ENCODE results near the gene RPL4.
"Not testable (repeated sequence)": the region's sequence is repeated elsewhere in the genome, so short reads cannot be mapped to it uniquely, and the experiment has no call there.

The RPL4 gene
- 380 to 772 (median 607) reads per million in 17 experiments for total RNA-seq

DNA sequence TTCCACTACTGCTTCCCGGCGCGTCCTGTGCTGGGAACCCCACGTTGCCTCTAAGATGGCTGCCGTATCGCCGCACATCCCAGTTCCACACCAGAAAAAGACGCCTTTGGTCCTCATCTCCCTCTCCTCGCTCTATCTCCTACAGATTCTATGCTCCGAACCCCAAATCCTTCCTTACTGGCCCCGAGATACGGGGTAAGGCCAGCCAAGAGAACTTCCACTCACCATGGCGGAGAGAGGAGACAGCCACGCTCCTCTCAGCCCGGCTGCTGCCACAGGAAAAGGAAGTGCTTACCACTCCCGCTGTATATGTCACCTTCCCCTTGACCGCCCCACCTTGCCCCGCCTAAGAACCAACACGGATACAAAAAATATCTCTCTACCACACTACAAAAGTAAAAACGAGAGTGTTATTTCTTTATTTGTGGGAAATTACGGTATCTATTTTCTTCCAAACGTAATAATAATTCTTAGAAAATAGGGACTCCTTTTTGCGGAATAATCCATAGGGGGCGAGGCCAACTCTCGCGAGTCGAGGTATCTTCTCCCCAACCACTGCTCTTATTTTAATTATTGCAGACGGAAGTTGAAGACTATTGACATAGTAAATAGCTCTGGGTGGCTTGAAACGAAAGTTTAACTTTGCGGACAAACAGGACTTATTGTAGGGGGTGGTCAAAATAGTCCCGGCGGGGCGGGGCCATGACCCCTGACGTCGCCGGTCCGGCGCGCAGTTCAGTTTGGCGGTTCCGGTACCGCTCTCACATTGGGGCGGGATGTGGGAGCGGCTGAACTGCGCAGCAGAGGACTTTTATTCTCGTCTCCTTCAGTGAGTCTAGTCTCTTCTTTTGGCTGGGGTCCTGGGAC is at the start of gene RPL4, which contains the start of gene ZWILCH:
Gene RPL4 (minus strand): TSS at position 293 of the 867 bp plus-strand sequence. CDS start 65 bp downstream, at position 228.
Gene ZWILCH (plus strand): TSS at position 764 of the 867 bp plus-strand sequence. CDS start 13 bp downstream, at position 777.
- DNase-seq, result peak; percentile 90 to 93 (median 92)

DNA sequence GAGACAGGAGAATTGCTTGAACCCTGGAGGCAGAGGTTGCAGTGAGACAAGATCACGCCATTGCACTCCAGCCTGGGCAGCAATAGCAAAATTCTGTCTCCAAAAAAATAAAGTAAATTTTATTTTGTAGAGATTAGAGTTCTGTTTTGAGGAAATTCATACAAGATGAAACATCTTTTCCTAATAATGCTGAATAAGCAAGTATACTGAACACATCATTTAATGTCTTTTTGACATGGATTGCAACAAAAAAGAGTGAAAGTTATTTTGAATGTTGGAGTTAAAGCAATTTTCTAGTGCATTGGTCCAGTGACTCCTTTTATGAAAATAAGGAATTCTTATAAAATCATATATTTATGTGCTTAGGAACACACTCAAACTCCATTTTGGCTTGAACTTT is 40.6 kb upstream of the RPL4 start:
- no peak for DNase-seq

DNA sequence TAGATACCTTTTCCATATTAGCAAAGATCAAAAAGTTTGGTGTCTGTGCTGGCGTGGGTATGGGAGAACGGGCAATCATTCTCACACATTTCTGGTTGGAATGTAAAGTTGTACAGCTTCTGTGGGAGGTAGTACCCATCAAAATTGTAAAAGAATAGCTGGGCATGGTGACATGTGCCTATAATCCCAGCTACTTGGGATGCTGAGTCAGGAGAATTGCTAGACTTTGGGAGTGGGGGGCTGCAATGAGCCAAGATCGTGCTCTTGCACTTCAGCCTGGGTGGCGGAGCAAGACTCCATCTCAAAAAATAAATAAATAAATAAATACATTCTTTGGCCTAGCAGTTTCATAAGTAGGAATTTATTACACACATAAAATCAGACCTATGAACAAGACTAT is 38.2 kb upstream of the RPL4 start:
- DNase-seq, result no peak

DNA sequence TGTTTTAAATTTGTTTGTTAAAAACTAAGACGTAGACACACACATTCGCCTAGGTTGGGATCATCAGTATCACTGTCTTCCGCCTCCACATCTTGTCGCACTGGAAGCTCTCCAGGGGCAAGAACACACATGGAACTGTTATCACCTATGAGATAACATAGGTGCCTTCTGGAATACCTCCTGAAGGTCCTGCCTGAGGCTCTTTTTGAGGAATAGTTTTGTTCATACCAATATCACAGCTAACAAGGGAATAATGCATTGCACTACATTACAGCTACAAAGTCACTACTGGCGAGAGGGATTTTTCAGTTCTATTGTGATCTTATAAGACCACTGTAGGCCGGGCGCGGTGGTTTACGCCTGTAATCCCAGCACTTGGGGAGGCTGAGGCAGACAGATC is 30.4 kb upstream of the RPL4 start:
- DNase-seq, result no peak

DNA sequence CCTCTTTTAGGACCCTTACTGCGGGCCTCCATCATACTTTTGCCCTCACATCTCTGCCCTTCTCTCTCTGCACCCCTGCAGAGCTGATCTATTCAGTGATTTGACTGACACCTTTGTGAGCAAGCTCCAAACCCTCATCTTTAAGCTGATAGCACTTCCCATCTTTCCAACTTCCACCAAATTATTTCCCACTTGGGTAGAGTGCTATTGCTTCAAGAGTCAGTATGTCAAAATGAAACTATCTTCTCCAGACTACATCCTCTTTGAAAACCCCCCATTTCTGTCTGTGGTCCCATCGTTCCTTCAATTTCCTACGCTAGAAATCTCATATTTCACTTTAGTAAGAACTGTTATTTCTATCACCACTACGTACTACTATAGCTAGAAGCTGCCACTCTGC is 20.2 kb upstream of the RPL4 start:
- peak in 1 of 4 experiments; percentile 27 for DNase-seq

DNA sequence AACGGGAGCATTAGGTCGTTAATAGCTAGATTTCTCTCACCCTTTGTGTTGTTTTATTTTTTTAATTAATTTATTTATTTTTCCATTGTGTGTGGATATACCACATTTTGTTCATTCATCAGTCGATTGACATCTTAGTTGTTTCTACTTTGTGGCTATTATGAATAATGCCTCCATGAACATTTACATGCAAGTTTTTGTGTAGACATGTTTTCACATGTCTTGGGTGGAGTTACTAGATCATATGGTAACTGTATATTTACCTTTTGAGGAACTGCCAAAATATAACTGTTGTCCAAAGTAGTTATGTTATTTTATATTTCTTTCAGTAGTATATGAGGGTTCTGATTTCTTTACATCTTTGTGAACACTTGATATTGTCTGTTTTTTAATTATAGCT is 19.3 kb upstream of the RPL4 start:
- DNase-seq, result no peak

DNA sequence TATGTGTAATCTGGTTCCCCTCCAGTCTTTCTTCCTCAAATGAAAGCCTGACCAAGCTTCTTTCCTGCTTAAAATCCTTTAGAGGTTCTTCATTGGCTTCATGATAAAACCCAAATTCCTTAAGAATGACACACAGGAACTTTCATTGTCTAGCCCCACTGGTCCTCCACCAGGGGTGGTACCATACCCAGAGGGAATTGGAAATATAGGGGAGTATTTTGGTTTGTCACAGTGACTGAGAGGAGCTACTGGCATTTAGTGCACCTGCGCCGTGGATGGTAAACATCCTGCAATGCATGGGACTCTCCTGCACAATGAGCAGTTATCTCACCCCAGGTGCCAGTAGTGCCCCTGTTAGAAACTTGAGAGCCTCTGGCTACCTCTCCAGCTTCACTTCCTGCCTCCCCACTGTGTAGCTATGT is 11.3 kb upstream of the RPL4 start:
- DNase-seq, result no peak

DNA sequence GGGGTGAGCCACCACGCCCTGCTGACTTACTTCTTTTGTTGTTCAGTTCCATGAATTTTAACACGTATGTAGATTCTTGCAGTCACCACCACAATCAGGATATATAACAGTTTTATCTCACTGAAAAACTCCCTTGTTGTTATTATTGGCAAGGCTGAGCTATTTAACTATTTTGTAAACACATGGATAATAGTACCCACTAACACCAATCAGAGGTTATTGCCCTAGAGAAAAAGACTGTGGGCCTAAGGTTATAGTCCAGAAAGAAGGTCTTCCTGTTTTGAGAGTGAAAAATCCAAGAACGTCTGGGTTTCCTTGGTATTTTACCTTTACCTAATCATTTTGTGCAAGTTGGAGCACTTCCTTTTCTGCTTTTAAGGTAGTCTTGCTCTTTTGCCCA is 9.9 kb upstream of the RPL4 start:
- no peak for DNase-seq

DNA sequence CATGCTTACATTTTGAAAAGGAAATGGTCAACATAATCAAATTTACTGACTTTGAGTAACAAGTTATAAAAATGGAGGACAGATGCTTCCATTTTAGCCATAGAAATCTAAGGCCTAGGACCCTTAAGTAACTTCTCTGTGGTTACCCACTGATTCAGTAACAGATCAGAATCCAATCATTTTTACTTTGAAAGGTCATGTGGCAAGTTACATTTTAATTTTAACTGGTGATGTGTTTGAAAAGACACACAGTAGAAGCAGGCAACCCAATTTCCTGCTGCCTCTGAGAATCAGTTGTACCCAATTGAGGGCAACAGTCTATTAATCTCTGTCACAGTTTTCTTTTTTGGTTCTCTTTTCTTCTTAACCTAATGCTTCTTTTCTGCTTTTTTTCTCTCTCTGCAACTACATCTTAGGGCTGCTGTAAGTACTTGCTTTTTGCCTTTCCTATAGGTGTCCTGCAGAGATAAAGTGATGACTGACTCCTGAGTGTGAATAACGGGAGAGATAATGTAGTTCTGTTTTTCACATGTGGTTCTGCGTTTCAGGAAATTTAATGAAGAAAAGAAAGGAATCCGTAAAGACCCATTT is 3.7 kb upstream of the RPL4 start:
- no peak for DNase-seq

DNA sequence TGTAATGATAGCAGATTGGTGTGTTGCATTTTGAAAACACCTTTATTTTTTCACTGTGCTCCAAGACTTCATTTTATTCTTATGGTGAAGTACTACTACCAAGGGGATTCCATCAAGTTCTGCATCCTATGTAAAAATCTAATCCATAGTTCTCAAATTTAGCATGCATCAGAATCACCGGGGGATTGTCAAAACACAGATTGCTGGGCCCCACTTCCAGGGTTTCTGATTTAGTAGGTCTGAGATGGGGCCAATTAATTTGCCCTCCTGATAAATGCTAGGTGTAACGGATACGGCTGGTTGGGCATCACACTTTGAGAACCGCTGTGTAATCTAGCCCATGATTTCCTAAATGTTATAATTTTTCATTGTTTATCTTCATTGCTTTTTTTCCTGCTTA is 1.2 kb upstream of the RPL4 start:
- no peak for DNase-seq

DNA sequence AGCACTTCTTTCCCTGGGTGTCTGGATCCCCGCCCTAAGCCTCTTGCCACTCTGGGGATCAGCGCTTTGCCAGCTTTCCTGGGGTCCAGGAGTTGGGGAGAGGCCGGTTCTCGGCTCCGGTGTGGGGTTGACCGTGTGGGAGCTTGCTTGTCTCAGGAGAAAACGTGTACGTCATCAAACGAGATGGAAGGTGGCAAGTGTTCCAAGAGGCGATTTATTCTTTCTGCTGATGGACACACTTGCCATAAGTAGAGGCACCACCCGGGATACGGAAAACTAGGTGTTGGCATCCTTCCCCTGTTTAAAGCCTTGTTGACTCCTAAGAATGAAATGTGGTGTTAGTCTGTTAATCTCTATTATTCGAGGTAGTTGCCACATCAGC is 766 bp upstream of the RPL4 start:
- DNase-seq, result no peak

DNA sequence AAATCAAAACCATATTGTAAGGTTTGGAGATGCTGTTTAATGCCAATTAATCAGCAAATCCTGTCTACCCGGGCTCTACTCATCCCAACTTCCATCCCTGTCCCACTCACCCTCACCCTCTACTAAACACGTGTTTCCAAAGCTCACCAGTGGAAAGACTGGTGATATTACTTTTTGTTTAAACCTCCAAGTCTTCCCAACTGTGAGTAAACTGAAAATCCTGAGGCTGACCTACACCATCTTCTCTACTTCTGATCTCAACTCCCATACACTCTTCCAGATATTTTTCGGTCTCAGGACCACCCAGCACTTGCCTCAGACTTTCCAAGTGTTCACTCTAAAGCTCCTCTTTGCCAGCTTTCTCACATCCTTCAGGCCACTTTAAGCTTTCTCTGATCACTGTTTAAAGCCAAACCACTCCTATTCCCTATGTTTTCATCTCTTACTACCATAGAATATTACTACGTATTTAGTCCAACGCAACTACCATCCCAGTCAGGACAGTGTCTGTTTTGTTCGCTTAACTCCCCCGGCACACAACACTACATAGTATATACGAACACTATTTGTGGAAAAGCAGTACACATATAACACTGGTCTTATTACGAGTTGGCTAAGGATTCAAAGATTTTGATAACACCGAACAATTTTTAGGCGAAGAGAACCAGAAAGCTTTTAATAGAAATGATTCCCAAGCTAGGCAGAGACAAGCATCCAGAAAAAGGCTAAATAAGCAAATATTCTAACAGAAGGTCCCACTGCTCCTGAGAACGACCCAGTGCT is 684 bp downstream of the RPL4 start:
- DNase-seq, result no peak

DNA sequence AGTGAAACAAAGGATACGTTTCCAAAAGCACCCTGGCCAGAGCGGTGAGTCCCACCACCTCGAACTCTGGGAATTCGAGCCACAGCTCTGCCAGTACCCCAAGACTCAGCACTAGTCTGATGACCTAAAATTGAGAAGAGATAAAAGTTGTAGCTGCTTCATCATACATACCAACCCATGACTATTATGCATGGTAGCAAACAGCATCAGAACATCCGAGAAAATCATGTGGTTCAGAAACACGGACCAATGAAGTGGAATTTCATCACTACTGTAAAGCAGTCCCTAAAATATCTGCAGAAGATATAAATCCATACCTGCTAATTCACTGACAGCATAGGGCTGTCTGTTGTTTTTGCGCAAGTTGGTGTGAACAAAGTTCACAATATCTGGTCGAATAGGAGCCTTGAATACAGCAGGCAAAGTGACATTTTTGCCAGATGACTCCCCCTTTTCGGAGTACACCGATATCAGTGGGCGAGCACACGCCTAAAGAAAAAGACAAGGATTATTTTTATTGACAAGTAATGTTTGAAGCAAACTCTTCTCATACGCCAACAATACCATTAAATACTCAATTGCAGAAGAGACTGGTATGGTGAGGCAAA is 1.5 kb downstream of the RPL4 start:
- DNase-seq, result peak in 1 of 4 experiments; percentile 15

DNA sequence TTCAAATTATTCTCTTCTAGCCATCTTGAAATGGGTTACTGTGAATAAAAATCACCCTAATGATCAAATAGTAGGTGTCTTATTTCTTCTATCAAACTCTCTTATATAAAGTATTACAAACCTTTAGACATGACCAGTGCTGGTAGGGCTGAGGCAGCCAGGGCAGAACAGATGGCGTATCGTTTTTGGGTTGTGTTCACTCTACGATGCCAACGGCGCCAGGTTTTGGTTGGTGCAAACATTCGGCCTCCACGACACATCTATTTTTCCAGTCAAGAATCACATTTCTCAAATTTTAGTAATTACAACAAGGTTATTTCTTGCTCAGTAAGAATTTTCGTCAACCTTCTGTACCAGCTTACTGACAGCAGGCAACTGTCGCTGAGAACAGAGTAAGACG is 2.2 kb downstream of the RPL4 start:
- DNase-seq, result no peak

DNA sequence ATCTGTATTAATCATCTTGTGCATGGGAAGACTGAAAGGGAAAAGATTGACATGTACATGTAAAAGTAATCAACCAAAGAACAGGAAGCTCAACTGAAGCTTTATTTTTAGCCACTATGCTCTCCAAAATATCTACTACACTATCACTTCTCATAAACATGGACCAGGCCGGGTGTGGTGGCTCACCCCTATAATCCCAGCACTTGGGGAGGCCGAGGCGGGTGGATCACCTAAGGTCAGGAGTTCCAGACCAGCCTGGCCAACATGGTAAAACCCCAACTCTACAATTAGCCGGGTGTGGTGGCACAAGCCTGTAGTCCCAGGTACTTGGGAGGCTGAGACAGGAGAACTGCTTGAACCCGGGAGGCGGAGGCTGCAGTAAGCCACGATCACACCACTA is 4.3 kb downstream of the RPL4 start:
- DNase-seq, result not testable (repeated sequence)

DNA sequence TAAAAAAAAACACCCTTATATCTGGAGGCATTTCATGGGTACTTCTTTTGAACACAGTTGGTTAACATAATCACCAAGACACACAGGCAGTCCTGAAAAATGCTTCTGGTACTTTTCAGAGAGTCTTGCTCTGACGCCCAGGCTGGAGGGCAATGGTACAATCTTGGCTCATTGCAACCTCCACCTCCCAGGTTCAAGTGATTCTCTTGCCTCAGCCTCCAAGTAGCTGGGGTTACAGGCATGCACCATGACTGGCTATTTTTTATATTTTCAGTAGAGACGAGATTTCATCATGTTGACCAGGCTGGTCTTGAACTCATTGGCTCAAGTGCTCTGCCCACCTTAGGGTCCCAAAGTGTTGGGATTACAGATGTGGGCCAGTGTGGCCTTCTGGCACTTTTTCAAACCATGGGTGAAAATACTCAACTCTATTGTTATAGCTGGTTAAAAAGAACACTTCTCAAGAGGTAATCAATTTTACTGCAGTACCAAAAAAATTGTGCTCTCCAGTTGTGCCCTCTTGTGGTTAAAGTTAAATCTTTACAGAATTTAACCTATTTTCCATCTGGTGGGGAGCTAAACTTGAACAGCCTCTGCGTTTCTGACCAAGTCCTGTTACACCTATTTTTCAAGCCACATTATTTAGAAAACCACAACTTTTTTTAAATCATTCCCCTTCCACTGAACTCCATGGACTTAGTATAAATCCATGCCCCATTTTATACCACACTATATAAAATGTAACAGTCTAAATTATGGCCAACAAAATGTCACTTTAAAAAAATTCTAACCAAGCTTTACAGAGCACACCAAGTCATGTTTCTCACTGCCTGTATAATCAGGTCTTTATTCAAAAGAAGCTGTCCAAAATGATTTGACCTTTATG is 5.9 kb downstream of the RPL4 start:
- DNase-seq, result peak; percentile 24 to 67 (median 43)

DNA sequence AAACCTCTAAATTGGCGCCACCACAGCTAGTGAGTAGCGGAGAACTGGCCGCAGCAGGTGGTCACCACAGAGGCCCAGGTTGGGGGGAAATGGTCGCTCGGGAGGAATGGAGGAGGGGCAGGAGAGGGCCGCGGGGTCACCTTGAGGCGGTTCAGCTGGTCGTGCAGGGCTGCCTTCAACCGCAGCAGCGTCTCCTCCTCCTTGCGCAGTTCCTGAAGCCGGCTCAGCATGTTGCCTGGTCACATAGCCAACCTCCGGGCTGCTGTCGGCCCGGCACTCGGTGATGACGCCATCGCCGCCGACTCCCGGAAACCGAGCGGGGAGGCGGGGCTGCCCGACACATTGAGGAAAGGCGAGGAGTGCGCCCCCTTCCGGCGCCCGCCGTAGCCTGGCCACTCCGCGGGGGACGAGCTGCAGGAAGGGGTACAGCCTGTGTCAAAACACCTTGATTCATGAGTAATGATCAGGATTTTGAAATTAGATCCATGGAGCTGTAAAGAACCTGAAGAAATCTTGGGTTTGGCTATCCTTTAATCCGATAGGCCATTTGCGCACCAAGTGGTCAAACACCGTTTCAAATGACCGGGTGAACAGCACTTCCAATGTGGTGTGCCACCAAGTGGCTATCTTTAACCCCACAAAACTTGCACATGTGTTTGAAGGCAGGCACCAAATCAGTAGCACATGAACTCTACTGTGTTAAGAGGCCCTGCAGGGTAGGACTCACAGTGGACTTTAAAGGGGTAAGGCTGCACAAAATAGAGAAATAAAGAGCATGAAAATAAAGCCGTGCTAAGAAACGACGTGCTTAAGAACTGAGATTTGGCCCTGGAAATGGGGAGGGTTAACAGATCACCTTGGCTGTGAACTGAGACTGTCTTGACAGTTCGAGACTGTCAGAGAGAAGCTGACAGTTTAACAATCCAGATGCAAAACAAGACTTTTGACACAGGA is 6.9 kb downstream of the RPL4 start, which contains the start of gene SNAPC5:
Gene SNAPC5 (minus strand): TSS at position 261 of the 954 bp plus-strand sequence. CDS start 31 bp downstream, at position 230.
- DNase-seq, result peak; percentile 98 to 99 (median 98)

DNA sequence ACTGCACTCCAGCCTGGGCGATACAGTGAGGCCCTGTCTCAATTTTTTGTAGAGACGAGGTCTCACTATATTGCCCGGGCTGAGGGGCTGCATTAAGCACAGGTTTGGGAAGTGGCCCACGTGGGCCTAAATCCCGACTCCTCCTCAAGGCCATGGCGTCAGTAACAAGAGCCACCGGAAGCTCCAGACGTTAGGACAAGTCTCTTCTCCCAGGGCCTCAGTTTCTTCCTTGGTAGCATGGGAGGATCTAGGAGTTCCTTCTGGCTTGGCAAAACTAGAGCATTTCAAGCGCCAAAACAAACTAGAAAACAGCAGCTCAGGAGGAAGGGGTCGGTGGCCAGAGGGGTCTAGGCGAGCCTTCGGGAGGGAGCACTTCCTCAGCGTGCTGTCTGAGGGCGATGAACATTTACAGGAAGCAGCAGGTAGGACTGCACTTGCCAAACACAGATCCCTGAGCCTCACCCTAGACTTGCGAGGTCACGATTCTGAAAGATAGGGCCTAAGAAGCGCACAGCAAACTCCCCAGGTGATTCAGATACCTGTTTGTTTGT is 7.6 kb downstream of the RPL4 start:
- peak; percentile 22 to 46 (median 40) for DNase-seq

DNA sequence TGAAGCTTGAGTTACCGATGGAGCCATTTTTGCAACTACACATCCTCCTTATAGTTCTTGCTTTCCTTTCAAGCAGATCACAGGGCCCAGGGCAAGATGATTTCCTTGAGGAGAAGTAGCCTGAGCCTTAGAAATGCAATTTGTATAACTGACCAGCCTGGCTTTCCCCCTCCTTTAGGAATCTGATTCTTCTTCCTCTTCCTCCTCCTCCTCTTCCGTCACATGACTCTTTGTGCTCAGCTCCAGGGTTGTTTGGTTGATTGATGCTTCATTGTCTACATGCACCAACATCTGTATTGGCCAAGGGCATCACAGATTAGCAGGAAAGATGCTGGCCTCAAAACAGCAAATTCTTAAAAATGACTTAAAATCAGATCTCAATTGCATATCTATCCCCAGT is 10.4 kb downstream of the RPL4 start:
- DNase-seq, result peak in 3 of 4 experiments; percentile 10 to 30 (median 23)

DNA sequence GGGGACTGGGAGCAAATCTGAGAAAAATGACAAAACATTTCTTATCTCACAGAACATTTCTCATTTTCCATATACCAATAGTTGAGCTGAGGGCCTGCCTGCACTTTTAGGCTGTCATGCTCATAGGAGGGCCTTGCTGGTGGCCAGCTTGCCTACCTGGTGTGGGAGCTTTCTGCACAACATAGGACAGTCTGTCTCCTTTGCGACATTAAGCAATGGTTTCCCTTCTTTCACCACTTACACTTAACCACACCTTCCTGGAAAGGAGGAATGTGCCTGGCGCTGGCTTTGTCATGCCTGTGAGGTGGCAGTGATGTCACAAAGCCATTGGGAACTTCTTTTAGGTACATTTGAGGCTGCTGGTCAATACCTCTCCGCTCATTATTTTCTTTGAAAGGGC is 12.8 kb downstream of the RPL4 start:
- DNase-seq, result no peak

Data from suppressor macrophage (primary cell).